ENCODE measurements around the gene PARD6G.
"Not testable (repeated sequence)": the region's sequence is repeated elsewhere in the genome, so short reads cannot be mapped to it uniquely, and the experiment has no call there.

Gene PARD6G

GRCh38 chr18:80219488-80219887 lies 27.8 kb downstream of the PARD6G start:
- not testable (repeated sequence) for H3K4me3 ChIP-seq (ENCODE audit: low read length); H3K27me3 ChIP-seq (ENCODE audit: insufficient read depth, low read length); H3K36me3 ChIP-seq (ENCODE audit: insufficient read depth, low read length); H3K4me1 ChIP-seq (ENCODE audit: insufficient read depth, low read length); H2AFZ ChIP-seq (ENCODE audit: low read depth, low read length)
- H3K9me3 ChIP-seq (ENCODE audit: low read length): peaks cover 16% of the 10 kb centered on the region

- Histone ChIP-seq H3K36me3 (ENCODE audit: insufficient read depth, low read length) (no peaks in the 10 kb centered on the region), H3K9me3 (ENCODE audit: low read length) (peaks cover 18% of the 10 kb centered on the region), H3K4me1 (ENCODE audit: insufficient read depth, low read length) (no peaks in the 10 kb centered on the region), H3K4me3 (ENCODE audit: low read length) (no peak overlapping the region), H2AFZ (ENCODE audit: low read depth, low read length) (no peak overlapping the region), H3K27me3 (ENCODE audit: insufficient read depth, low read length) (no peaks in the 10 kb centered on the region)
These were observed 28.7 kb downstream of the PARD6G start for GRCh38 chr18:80218341-80219227.

- H3K4me1 ChIP-seq (ENCODE audit: insufficient read depth, low read length): peaks cover 6% of the 10 kb centered on the region
- peaks cover 3% of the 10 kb centered on the region for H3K9me3 ChIP-seq (ENCODE audit: low read length)
- H3K4me3 ChIP-seq (ENCODE audit: low read length): no peak overlapping the region
- H3K27me3 ChIP-seq (ENCODE audit: insufficient read depth, low read length): no peaks in the 10 kb centered on the region
- no peak overlapping the region for H2AFZ ChIP-seq (ENCODE audit: low read depth, low read length)
- H3K36me3 ChIP-seq (ENCODE audit: insufficient read depth, low read length): no peaks in the 10 kb centered on the region
These were observed 34.1 kb downstream of the PARD6G start for GRCh38 chr18:80213182-80213581.

GRCh38 chr18:80210312-80211083 lies 36.8 kb downstream of the PARD6G start:
- Histone ChIP-seq H3K27me3 (ENCODE audit: insufficient read depth, low read length) (no peaks in the 10 kb centered on the region), H3K4me1 (ENCODE audit: insufficient read depth, low read length) (peaks cover 6% of the 10 kb centered on the region), H3K9me3 (ENCODE audit: low read length) (peaks cover 3% of the 10 kb centered on the region), H3K36me3 (ENCODE audit: insufficient read depth, low read length) (no peaks in the 10 kb centered on the region), H2AFZ (ENCODE audit: low read depth, low read length) (no peak overlapping the region), H3K4me3 (ENCODE audit: low read length) (no peak overlapping the region)

GRCh38 chr18:80208620-80209019 lies 38.7 kb downstream of the PARD6G start:
- Histone ChIP-seq H2AFZ (ENCODE audit: low read depth, low read length) (no peak overlapping the region), H3K27me3 (ENCODE audit: insufficient read depth, low read length) (no peaks in the 10 kb centered on the region), H3K4me3 (ENCODE audit: low read length) (no peak overlapping the region), H3K36me3 (ENCODE audit: insufficient read depth, low read length) (no peaks in the 10 kb centered on the region), H3K4me1 (ENCODE audit: insufficient read depth, low read length) (peaks cover 6% of the 10 kb centered on the region), H3K9me3 (ENCODE audit: low read length) (no peaks in the 10 kb centered on the region)

GRCh38 chr18:80205294-80205693 lies 42.0 kb downstream of the PARD6G start:
- Histone ChIP-seq H3K4me3 (ENCODE audit: low read length) (no peak overlapping the region), H3K9me3 (ENCODE audit: low read length) (no peaks in the 10 kb centered on the region), H3K27me3 (ENCODE audit: insufficient read depth, low read length) (no peaks in the 10 kb centered on the region), H3K4me1 (ENCODE audit: insufficient read depth, low read length) (peaks cover 2% of the 10 kb centered on the region), H3K36me3 (ENCODE audit: insufficient read depth, low read length) (peaks cover 12% of the 10 kb centered on the region), H2AFZ (ENCODE audit: low read depth, low read length) (no peak overlapping the region)

GRCh38 chr18:80204142-80204541 lies 43.2 kb downstream of the PARD6G start:
- Histone ChIP-seq H3K27me3 (ENCODE audit: insufficient read depth, low read length) (no peaks in the 10 kb centered on the region), H3K4me3 (ENCODE audit: low read length) (no peak overlapping the region), H3K9me3 (ENCODE audit: low read length) (no peaks in the 10 kb centered on the region)

GRCh38 chr18:80203249-80203648 lies 44.1 kb downstream of the PARD6G start:
- Histone ChIP-seq H3K4me3 (ENCODE audit: low read length) (no peak overlapping the region), H3K36me3 (ENCODE audit: insufficient read depth, low read length) (peaks cover 16% of the 10 kb centered on the region), H3K9me3 (ENCODE audit: low read length) (no peaks in the 10 kb centered on the region), H3K4me1 (ENCODE audit: insufficient read depth, low read length) (no peaks in the 10 kb centered on the region), H3K27me3 (ENCODE audit: insufficient read depth, low read length) (no peaks in the 10 kb centered on the region), H2AFZ (ENCODE audit: low read depth, low read length) (no peak overlapping the region)

More at GRCh38 chr18:80204142-80204541, 43.2 kb downstream of the PARD6G start:
- Histone ChIP-seq H3K4me1 (ENCODE audit: insufficient read depth, low read length) (no peaks in the 10 kb centered on the region), H3K36me3 (ENCODE audit: insufficient read depth, low read length) (peaks cover 15% of the 10 kb centered on the region), H2AFZ (ENCODE audit: low read depth, low read length) (no peak overlapping the region)

GRCh38 chr18:80202264-80202998 lies 44.9 kb downstream of the PARD6G start:
- peaks cover 2% of the 10 kb centered on the region for H3K4me1 ChIP-seq (ENCODE audit: insufficient read depth, low read length)
- no peaks in the 10 kb centered on the region for H3K27me3 ChIP-seq (ENCODE audit: insufficient read depth, low read length)
- no peak overlapping the region for H2AFZ ChIP-seq (ENCODE audit: low read depth, low read length)
- H3K4me3 ChIP-seq (ENCODE audit: low read length): no peak overlapping the region
- H3K36me3 ChIP-seq (ENCODE audit: insufficient read depth, low read length): peaks cover 16% of the 10 kb centered on the region
- H3K9me3 ChIP-seq (ENCODE audit: low read length): no peaks in the 10 kb centered on the region

GRCh38 chr18:80201739-80202138 lies 45.6 kb downstream of the PARD6G start:
- no peak overlapping the region for H3K4me3 ChIP-seq (ENCODE audit: low read length)
- H3K4me1 ChIP-seq (ENCODE audit: insufficient read depth, low read length): peaks cover 9% of the 10 kb centered on the region
- H3K27me3 ChIP-seq (ENCODE audit: insufficient read depth, low read length): no peaks in the 10 kb centered on the region

GRCh38 chr18:80200932-80201672 lies 46.2 kb downstream of the PARD6G start:
- no peaks in the 10 kb centered on the region for H3K9me3 ChIP-seq (ENCODE audit: low read length)
- H2AFZ ChIP-seq (ENCODE audit: low read depth, low read length): no peak overlapping the region
- H3K36me3 ChIP-seq (ENCODE audit: insufficient read depth, low read length): peaks cover 16% of the 10 kb centered on the region
- H3K4me3 ChIP-seq (ENCODE audit: low read length): no peak overlapping the region
- peaks cover 14% of the 10 kb centered on the region for H3K4me1 ChIP-seq (ENCODE audit: insufficient read depth, low read length)
- H3K27me3 ChIP-seq (ENCODE audit: insufficient read depth, low read length): no peaks in the 10 kb centered on the region

More at GRCh38 chr18:80201739-80202138, 45.6 kb downstream of the PARD6G start:
- Histone ChIP-seq H2AFZ (ENCODE audit: low read depth, low read length) (no peak overlapping the region), H3K36me3 (ENCODE audit: insufficient read depth, low read length) (peaks cover 16% of the 10 kb centered on the region), H3K9me3 (ENCODE audit: low read length) (no peaks in the 10 kb centered on the region)

- Histone ChIP-seq H3K4me1 (ENCODE audit: insufficient read depth, low read length) (peaks cover 15% of the 10 kb centered on the region), H3K9me3 (ENCODE audit: low read length) (no peaks in the 10 kb centered on the region), H2AFZ (ENCODE audit: low read depth, low read length) (no peak overlapping the region), H3K4me3 (ENCODE audit: low read length) (no peak overlapping the region), H3K27me3 (ENCODE audit: insufficient read depth, low read length) (no peaks in the 10 kb centered on the region), H3K36me3 (ENCODE audit: insufficient read depth, low read length) (peaks cover 16% of the 10 kb centered on the region)
These were observed 47.0 kb downstream of the PARD6G start for GRCh38 chr18:80200171-80200931.

Data from neuron (in vitro differentiated cells).